SU-DHL-6 (cell line): ENCODE measurements around the gene LRRK1.

ENCODE experiments used
- H2AFZ ChIP-seq: fragments of 200-600 bp; sonication (generic); 2 replicates; pipeline ENCODE4 v1.6.1; 2014; ENCODE audit warnings: low read depth, mild to moderate bottlenecking, moderate library complexity, mixed read lengths, antibody characterized with exemption, low read length; ENCODE audit not compliant: severe bottlenecking
- H3F3A ChIP-seq: fragments of 200-600 bp; shearing (Covaris generic); 2 replicates; pipeline ENCODE4 v1.6.0; 2016; ENCODE audit warnings: antibody characterized with exemption, mild to moderate bottlenecking; ENCODE audit not compliant: insufficient read depth
- H3K27ac ChIP-seq: fragments of 200-600 bp; sonication (generic); 2 replicates; pipeline ENCODE4 v1.5.1; 2016; ENCODE audit warnings: low read depth, mild to moderate bottlenecking, low read length, moderate library complexity, mixed read lengths
- H3K27me3 ChIP-seq: fragments of 200-600 bp; sonication (generic), shearing (Covaris generic); 2 replicates; pipeline ENCODE4 v1.6.0; 2014; ENCODE audit warnings: mild to moderate bottlenecking, low read length
- H3K36me3 ChIP-seq: fragments of 200-600 bp; sonication (generic); 2 replicates; pipeline ENCODE4 v1.6.1; 2014; ENCODE audit warnings: mild to moderate bottlenecking, low read length, mixed read lengths
- H3K4me2 ChIP-seq: fragments of 300-600, 200-600 bp; shearing (Covaris generic), sonication (generic); 2 replicates; pipeline ENCODE4 v1.6.0; 2014; ENCODE audit warnings: low read length, low read depth, mild to moderate bottlenecking; ENCODE audit not compliant: poor library complexity, severe bottlenecking
- H3K4me3 ChIP-seq: fragments of 200-600 bp; sonication (generic); 2 replicates; pipeline ENCODE4 v1.5.1; 2014; ENCODE audit warnings: antibody characterized with exemption, low read length, mild to moderate bottlenecking, mixed read lengths; ENCODE audit not compliant: insufficient read depth, poor library complexity, severe bottlenecking
- H3K79me2 ChIP-seq: fragments of 200-600 bp; sonication (generic); 2 replicates; pipeline ENCODE4 v1.6.1; 2014; ENCODE audit warnings: mild to moderate bottlenecking, low read length, moderate library complexity; ENCODE audit not compliant: insufficient read depth
- H3K9ac ChIP-seq: fragments of 200-600 bp; sonication (generic); 2 replicates; pipeline ENCODE4 v1.7.0; 2014; ENCODE audit warnings: mild to moderate bottlenecking, low read length
- H3K9me2 ChIP-seq: fragments of 200-600 bp; sonication (generic); replicated peaks from 2 replicates; pipeline ENCODE4 v1.6.1; 2014; ENCODE audit warnings: low read length; ENCODE audit not compliant: insufficient read depth
- H3K9me3 ChIP-seq: fragments of 200-600 bp; sonication (generic); 2 replicates; pipeline ENCODE4 v1.6.1; 2014; ENCODE audit warnings: low read length, mixed read lengths; ENCODE audit not compliant: insufficient read depth
- H4K20me1 ChIP-seq: fragments of 200-600 bp; sonication (generic); 2 replicates; pipeline ENCODE4 v1.6.1; 2014; ENCODE audit warnings: low read depth, mild to moderate bottlenecking, antibody characterized with exemption, low read length, moderate library complexity, mixed read lengths
- EZH2phosphoT487 ChIP-seq: fragments of 200-600 bp; sonication (generic), shearing (Covaris generic); conservative IDR thresholded peaks from 2 replicates; pipeline ENCODE4 v1.6.1; 2018; ENCODE audit warnings: mild to moderate bottlenecking, antibody characterized with exemption, low read length, moderate library complexity, mixed read lengths
- TF ChIP-seq, protein P1 (sequence below): fragments of 200-600 bp; sonication (generic); IDR thresholded peaks from one replicate; pipeline ENCODE4 v1.5.1; 2017; ENCODE audit warnings: antibody characterized with exemption, mild to moderate bottlenecking, low read length, moderate library complexity; ENCODE audit not compliant: insufficient read depth, poor library complexity, severe bottlenecking

Gene LRRK1

DNA sequence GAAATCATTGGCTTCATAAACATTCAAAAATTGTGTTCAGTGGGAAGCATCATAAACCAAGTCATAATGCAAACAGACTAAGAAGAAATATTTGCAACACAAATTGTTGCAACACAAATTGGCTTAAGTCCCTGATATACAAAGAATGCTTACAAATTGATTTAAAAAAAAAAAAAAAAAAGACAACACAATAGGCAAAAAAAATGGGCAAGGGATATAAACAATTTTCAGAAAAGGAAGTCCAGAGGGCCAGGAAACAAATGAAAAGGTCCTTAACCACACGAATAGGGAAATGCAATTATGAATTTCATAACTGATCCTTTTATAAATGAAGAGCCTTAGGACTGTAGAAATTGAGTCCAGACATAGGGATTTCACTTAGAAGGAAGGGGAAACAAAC is 98.9 kb downstream of the LRRK1 start:
- Histone ChIP-seq H4K20me1 (no peaks in the 10 kb centered on the region), H3K9me3 (no peaks in the 10 kb centered on the region), H3K4me3 (no peak overlapping the region), H3K4me2 (no peak overlapping the region), H3K9ac (no peak overlapping the region), H3K36me3 (peaks cover 55% of the 10 kb centered on the region), H3F3A (peaks cover 4% of the 10 kb centered on the region; the same call in 1 of the 2 replicates), H3K79me2 (no peaks in the 10 kb centered on the region), H3K9me2 (no peaks in the 10 kb centered on the region), H3K27me3 (no peaks in the 10 kb centered on the region), H2AFZ (no peak overlapping the region), H3K27ac (no peak overlapping the region)
- TF ChIP-seq, protein P1, sequence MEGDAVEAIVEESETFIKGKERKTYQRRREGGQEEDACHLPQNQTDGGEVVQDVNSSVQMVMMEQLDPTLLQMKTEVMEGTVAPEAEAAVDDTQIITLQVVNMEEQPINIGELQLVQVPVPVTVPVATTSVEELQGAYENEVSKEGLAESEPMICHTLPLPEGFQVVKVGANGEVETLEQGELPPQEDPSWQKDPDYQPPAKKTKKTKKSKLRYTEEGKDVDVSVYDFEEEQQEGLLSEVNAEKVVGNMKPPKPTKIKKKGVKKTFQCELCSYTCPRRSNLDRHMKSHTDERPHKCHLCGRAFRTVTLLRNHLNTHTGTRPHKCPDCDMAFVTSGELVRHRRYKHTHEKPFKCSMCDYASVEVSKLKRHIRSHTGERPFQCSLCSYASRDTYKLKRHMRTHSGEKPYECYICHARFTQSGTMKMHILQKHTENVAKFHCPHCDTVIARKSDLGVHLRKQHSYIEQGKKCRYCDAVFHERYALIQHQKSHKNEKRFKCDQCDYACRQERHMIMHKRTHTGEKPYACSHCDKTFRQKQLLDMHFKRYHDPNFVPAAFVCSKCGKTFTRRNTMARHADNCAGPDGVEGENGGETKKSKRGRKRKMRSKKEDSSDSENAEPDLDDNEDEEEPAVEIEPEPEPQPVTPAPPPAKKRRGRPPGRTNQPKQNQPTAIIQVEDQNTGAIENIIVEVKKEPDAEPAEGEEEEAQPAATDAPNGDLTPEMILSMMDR: no peak
- no peak for TF ChIP-seq EZH2phosphoT487

DNA sequence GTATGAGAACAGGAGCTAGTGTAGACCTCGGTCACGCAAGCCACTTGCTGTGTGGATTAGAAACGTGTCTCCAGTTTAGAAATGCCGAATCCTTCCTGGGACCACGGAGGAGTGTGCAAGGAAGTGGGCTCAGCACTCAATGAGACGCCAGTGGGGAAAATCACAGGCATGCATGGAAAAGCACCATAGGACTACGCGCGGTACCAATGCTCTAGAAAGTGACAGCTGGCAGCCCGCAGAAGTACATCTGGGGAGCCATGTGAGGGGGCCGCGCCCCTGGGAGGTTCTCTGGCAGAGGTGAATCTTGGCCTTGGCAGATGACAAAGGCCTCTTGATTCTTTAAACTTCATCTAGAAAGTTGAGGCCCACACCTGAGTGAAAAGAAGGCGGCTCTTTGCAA is 99.3 kb downstream of the LRRK1 start:
- no peaks in the 10 kb centered on the region for H3K79me2 ChIP-seq
- H3K9me2 ChIP-seq: no peaks in the 10 kb centered on the region
- peaks cover 4% of the 10 kb centered on the region; the same call in 1 of the 2 replicates for H3F3A ChIP-seq
- no peaks in the 10 kb centered on the region for H4K20me1 ChIP-seq
- no peaks in the 10 kb centered on the region for H3K27me3 ChIP-seq
- no peak overlapping the region for H3K4me2 ChIP-seq
- H3K9me3 ChIP-seq: no peaks in the 10 kb centered on the region
- peaks cover 55% of the 10 kb centered on the region for H3K36me3 ChIP-seq
- no peak overlapping the region for H2AFZ ChIP-seq
- H3K9ac ChIP-seq: no peak overlapping the region
- H3K27ac ChIP-seq: no peak overlapping the region
- H3K4me3 ChIP-seq: no peak overlapping the region
- no peak for TF ChIP-seq EZH2phosphoT487
- TF ChIP-seq, protein P1: no peak

DNA sequence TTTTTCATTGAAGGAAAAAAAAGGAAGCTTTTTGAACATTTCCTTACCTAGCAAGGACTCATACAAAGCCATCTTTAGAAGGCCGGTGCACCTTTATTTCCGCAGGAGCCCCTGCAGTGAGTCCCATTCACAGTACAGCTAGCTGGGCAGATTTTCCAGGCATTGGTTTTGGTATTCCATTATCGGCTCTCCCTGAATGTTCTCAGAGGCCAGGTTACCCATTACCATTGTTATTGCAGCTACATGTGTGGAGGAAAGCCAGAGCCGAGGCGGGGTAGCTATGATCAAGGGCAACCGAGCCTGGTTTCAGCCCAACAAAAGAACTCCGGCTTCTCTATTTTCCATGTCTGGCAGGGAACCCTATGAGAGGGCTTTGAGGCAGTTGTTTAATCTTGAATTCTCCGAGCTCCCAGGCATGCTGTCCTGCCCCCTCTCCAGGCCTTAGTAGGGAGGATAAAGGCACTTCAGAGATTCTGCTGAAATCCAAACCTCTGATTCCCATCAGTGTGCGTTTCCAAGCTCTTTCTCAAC is 100.3 kb downstream of the LRRK1 start:
- H3K79me2 ChIP-seq: no peaks in the 10 kb centered on the region
- no peak for TF ChIP-seq EZH2phosphoT487
- TF ChIP-seq, protein P1: no peak
- H4K20me1 ChIP-seq: no peaks in the 10 kb centered on the region
- H3F3A ChIP-seq: peaks cover 4% of the 10 kb centered on the region; the same call in 1 of the 2 replicates
- H3K9me2 ChIP-seq: no peaks in the 10 kb centered on the region
- H2AFZ ChIP-seq: no peak overlapping the region
- H3K4me2 ChIP-seq: no peak overlapping the region
- H3K9ac ChIP-seq: no peak overlapping the region
- H3K9me3 ChIP-seq: no peaks in the 10 kb centered on the region
- no peak overlapping the region for H3K27ac ChIP-seq
- H3K36me3 ChIP-seq: peaks cover 60% of the 10 kb centered on the region
- H3K27me3 ChIP-seq: no peaks in the 10 kb centered on the region
- H3K4me3 ChIP-seq: no peak overlapping the region
